Measurements from ENCODE around the gene ADAM12.
"Not testable (repeated sequence)": the region's sequence is repeated elsewhere in the genome, so short reads cannot be mapped to it uniquely, and the experiment has no call there.

Gene ADAM12

GRCh38 chr10:125982260-125982948, 405.9 kb downstream of the ADAM12 start:
- DNase-seq (ENCODE audit: low read depth), result no peak

GRCh38 chr10:125980521-125981035, 407.7 kb downstream of the ADAM12 start:
- DNase-seq (ENCODE audit: low read depth), result no peak

DNA sequence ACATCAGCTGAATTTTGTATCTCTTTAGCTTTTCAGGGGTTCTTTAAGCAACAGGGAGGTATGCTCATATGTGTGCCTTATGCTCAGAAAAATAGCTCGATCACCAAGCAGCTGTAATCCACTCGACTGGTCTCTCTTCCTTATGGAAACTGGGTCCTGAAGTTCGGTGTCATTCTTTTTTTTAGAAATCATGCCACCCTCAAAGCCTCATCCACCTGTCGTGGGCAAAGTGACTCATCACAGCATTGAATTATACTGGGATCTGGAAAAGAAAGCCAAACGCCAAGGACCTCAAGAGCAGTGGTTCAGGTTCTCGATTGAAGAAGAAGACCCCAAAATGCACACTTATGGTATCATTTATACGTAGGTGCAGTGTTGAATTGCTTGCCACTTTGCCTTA, 408.3 kb downstream of the ADAM12 start:
- DNase-seq (ENCODE audit: low read depth), result no peak

GRCh38 chr10:125976960-125977605, 411.2 kb downstream of the ADAM12 start:
- DNase-seq (ENCODE audit: low read depth), result no peak

- not testable (repeated sequence) for DNase-seq (ENCODE audit: low read depth)
Measured at GRCh38 chr10:125970077-125970630, 418.1 kb downstream of the ADAM12 start.

DNA sequence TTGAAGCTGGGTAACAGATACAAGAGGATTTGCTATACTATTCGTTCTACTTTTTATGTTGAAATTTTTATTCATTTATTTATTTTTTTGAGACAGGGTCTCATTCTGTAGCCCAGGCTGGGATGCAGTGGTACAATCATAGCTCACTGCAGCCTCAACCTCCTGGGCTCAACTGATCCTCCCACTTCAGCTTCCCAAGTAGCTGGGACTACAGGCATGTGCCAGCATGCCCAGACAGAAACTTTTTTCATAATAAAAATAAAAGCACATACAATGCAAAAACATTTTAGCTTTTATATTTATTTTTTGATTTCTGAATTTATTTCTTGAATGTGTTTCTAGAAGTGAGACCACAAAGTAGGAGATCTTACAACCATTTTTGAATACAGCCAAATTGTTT, 420.7 kb downstream of the ADAM12 start:
- DNase-seq (ENCODE audit: low read depth), result no peak

DNA sequence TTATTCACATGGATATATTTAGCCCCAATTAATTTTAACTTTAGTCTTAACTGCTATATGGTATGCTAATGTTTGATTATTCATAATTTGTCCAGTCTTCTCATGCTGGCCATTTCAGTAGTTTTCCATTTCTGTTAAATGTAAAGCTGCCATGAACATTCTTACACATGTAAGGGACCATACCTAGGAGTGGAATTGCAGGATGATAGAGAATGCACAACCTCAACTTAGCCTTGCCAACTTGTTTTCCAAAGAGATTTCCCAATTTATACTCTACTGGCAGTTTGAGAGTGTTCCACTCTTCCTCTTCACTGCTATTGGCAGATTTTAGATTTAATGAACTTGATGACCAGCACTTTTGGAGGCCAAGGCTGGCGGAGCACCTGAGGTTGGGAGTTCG, 423.7 kb downstream of the ADAM12 start:
- no peak for DNase-seq (ENCODE audit: low read depth)

All from stimulated activated CD8-positive, alpha-beta memory T cell treated with anti-CD3 and anti-CD28 coated beads, Interleukin-4, amount 100 ng/mL, for 24 hours (primary cell).